ENCODE data around the gene ORM2. TPM values are rescaled to one million over a fixed set of nuclear protein-coding genes. Genes with fewer than 3 reads are reported as not detected.

The ORM2 gene
- total and polyA plus RNA-seq, 7 donors = 0.68 TPM; not detected in 6

DNA sequence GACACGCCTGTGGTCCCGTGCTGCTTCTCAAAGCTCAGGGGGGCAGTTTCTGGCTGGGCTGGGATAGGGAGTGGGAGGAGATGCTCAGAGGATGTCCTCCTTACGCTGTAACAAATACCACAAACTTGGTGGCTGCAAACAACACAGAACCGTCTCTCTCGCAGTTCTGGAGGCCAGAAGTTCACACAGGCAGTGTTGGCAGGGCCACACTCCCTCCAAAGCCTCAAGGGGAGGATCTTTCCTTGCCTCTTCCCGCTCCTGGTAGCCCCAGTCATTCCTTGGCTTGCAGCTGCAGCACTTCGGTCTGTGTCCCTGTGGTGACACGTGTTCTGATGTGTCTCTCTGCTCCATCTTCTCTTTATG, 17.2 kb upstream of the ORM2 start:
- TF ChIP-seq, protein P1, sequence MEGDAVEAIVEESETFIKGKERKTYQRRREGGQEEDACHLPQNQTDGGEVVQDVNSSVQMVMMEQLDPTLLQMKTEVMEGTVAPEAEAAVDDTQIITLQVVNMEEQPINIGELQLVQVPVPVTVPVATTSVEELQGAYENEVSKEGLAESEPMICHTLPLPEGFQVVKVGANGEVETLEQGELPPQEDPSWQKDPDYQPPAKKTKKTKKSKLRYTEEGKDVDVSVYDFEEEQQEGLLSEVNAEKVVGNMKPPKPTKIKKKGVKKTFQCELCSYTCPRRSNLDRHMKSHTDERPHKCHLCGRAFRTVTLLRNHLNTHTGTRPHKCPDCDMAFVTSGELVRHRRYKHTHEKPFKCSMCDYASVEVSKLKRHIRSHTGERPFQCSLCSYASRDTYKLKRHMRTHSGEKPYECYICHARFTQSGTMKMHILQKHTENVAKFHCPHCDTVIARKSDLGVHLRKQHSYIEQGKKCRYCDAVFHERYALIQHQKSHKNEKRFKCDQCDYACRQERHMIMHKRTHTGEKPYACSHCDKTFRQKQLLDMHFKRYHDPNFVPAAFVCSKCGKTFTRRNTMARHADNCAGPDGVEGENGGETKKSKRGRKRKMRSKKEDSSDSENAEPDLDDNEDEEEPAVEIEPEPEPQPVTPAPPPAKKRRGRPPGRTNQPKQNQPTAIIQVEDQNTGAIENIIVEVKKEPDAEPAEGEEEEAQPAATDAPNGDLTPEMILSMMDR (IDR thresholded peaks at IDR 0.05) = no peak
- no peak for ATAC-seq
- H3K9me3 ChIP-seq = no peaks in the 10 kb centered on the region
- no peak overlapping the region for H3K27ac ChIP-seq
- H3K4me3 ChIP-seq = no peak overlapping the region
- H3K4me1 ChIP-seq = no peaks in the 10 kb centered on the region
- peaks cover 0 to 24% of the 10 kb centered on the region in 2 donors for H3K36me3 ChIP-seq (ENCODE audit: insufficient read depth in 1 of 2, low read depth in 1 of 2)
- intact Hi-C loops (cut with DNase I) = no loop called here
- DNase-seq = no peak
- no peaks in the 10 kb centered on the region for H3K27me3 ChIP-seq (ENCODE audit: insufficient read depth in 3 of 3, low read length in 2 of 3)
- WGBS, 3 donors = 69 to 77% (median 70%) methylated on average over 8 of the region's 8 CpGs

DNA sequence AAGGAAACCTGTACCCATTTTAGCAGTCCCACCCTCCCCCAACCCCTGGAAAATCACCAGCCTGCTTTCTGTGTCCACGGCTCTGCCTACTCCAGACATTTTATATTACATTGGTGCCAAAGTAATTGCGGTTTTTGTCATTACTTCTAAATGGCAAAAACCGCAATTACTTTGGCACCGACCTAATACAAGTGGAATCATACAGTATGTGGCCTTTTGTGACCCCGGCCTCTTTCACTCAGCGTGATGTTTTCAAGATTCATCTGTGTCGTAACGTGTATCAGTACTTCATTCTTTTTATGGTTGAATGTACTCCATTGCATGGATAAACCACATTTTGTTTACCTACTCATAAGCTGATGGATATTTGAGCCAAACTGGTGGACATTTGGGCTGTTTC, 16.5 kb upstream of the ORM2 start:
- DNase-seq (no peak), ATAC-seq (no peak)
- intact Hi-C loops (cut with DNase I) = no loop called here
- H3K4me3 ChIP-seq = no peak overlapping the region
- no peaks in the 10 kb centered on the region for H3K27me3 ChIP-seq (ENCODE audit: insufficient read depth in 3 of 3, low read length in 2 of 3)
- TF ChIP-seq, protein P1 (IDR thresholded peaks at IDR 0.05) = no peak
- peaks cover 0 to 17% of the 10 kb centered on the region in 2 donors for H3K36me3 ChIP-seq (ENCODE audit: insufficient read depth in 1 of 2, low read depth in 1 of 2)
- WGBS, 3 donors = 87 to 88% (median 88%) methylated on average over 8 of the region's 8 CpGs
- H3K9me3 ChIP-seq = no peaks in the 10 kb centered on the region
- no peak overlapping the region for H3K27ac ChIP-seq
- H3K4me1 ChIP-seq = no peaks in the 10 kb centered on the region

DNA sequence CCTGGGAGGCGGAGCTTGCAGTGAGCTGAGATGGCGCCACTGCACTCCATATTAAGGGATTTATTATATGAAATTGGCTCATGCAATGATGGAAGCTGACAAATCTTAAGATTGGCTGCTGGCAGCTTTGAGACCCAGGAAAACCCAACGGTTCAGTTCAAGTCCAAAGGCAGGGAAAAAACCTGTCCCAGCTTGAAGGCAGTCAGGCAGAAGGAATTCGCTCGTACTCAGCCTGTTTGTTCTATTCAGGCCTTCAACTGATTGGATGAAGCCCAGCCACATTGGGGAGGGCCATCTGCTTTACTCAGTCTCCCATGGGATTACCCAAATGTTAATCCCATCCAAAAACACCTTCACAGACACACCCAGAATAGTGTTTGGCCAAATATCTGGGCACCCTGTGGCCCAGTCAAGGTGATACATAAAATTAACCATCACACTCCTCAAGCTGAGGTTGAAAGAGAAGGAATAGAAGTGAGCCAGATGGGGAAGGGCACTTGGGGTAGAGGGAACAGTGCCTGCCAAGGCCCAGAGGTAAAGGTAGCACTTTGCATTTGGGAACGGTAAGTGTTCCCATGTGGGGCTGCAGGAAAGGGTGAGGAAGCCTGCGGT, 15.3 kb upstream of the ORM2 start:
- Histone ChIP-seq H3K27me3 (ENCODE audit: insufficient read depth in 3 of 3, low read length in 2 of 3) (no peaks in the 10 kb centered on the region), H3K4me1 (no peaks in the 10 kb centered on the region), H3K36me3 (ENCODE audit: insufficient read depth in 1 of 2, low read depth in 1 of 2) (peaks cover 0 to 15% of the 10 kb centered on the region in 2 donors), H3K4me3 (no peak overlapping the region), H3K27ac (no peak overlapping the region), H3K9me3 (no peaks in the 10 kb centered on the region)
- ATAC-seq = peak in 1 of 4 donors; percentile 41
- WGBS, 3 donors = 80 to 86% (median 82%) methylated on average over 7 of the region's 7 CpGs
- intact Hi-C loops (cut with DNase I) = no loop called here
- DNase-seq = no peak
- TF ChIP-seq, protein P1 (IDR thresholded peaks at IDR 0.05) = no peak

DNA sequence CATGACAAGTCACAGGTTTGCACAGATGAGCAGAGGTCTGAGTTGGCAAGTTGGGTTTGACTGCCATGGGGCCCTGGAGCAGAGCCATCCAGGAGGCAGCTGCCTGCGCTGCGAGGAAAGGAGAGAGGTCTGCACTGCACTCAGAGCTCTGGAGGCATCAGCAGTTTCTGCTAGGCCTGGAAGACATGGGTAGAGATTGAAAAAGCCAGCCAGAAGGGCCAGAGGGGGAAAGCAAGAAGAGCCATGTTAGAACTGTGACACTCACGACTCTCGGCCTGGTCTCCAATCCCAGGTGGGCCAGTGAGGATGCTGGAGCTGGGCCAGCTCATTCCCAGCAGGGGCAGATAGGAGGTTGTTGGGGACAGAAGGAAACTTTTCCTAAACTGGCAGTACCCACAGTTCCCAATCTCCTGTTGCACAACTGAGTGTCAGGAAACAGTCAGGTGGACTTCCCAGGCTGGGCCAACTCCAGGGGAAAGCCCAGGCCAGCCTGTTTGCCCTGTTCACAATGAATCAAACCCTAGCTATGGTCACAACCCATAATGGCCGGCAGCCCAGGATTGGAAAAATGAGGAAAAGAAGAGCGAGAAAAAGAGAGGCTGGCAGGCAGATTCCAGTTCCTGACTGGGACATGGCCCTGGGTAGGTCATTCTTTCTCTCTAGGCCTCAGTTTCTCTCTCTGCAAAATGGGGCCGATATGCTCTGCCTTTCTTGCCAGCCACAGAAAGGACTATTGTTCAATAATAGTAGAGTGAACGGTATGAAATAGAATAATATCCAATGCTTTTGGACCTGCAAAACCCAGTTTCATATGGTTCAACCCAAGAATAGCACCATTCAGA, 14.6 kb upstream of the ORM2 start:
- Histone ChIP-seq H3K27ac (no peak overlapping the region), H3K36me3 (ENCODE audit: insufficient read depth in 1 of 2, low read depth in 1 of 2) (peaks cover 0 to 9% of the 10 kb centered on the region in 2 donors), H3K4me1 (no peaks in the 10 kb centered on the region), H3K9me3 (no peaks in the 10 kb centered on the region), H3K27me3 (ENCODE audit: insufficient read depth in 3 of 3, low read length in 2 of 3) (no peaks in the 10 kb centered on the region), H3K4me3 (no peak overlapping the region)
- 75 to 80% (median 77%) methylated on average over 8 of the region's 8 CpGs for WGBS, 3 donors
- DNase-seq = no peak
- TF ChIP-seq, protein P1 (IDR thresholded peaks at IDR 0.05) = no peak
- peak in 1 of 4 donors; percentile 28 for ATAC-seq
- intact Hi-C loops (cut with DNase I) = no loop called here

Measured in psoas muscle (tissue), 8 donors.